Skin of body (tissue), 2 donors: Measurements from ENCODE around the gene CGB8. TPM values are rescaled to one million over a fixed set of nuclear protein-coding genes. Genes with fewer than 3 reads are reported as not detected.
"Not testable (repeated sequence)": the region's sequence is repeated elsewhere in the genome, so short reads cannot be mapped to it uniquely, and the experiment has no call there.

Experiments
- DNase-seq: peaks from one replicate; lab custom pipeline; 2025; lab: John Stamatoyannopoulos, UW
- total RNA-seq: library from RNA; depleted of rRNA; stranded (reverse); fragments of >200 nt; gene quantifications from one replicate; pipeline ENCODE4 v1.2.3, GENCODE V29; 2014

The CGB8 gene
- not detected for total RNA-seq

DNA sequence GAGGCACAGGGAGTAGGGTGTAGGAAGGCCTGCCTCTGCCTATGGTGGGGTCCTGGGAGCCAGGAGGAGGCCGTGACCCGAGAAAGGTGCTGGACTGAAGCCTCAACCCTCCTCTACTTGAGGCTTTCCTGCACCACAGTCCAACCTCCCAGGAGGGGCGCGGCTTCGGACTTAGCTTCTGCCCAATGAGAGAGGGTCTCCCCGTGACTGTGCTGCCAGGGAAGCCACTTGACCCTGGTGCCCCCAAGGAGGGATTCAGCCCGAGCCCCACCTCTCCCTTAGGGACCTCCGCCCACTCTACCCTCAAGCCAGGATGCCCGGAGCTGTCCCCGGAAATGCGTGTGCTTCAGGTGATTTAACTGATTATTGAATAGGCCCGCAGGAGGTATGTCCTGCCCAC, at the start of gene CGB8:
TSS of gene CGB8 (minus strand) at position 101 of the 400 bp plus-strand sequence. CDS start 372 bp downstream, outside the sequence.
- not testable (repeated sequence) for DNase-seq

DNA sequence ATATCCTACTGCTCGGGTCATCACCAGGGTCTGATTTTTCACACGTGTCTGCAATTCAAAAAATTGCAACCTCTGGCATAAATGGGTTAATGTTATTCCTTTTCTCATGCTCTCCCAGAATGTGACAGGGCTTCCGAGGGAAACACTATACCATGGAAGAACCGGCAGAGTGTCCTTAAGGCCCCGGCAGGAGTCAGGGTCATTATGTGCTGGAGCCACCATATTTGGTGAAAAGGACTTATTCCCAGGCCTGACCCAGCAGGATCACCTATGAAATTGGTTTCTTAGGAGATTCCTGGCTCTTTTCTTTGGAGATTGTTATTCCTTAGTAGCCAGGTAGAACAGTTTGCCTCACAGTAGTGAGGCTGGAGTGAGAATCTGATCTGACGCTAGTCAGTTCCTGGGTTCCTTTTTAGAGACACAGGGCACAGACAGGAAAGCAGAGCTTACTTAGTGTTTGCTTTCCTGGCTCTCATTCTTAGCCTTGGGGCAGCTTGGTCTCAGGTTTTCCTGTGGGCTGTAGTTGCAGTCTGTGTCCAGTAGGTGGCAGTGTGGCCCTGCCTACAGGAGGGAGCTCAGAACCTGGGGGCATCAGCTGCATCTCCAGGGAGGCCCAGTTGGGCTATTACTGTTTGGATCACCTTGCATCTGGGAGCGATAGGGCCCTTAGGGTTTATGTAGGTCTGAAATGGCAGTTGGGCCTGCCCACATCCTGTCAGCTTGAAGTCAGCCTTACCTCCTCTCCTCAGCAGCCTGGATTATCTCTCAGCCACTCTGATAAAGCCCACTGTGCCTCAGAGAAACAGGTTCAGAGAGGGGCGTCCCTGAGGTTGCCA, 48.8 kb upstream of the CGB8 start:
- DNase-seq, result peak; percentile 36

- no peak for DNase-seq
Observed at GRCh38 chr19:49094505-49095482, 45.9 kb upstream of the CGB8 start.

- DNase-seq, result no peak
Observed at GRCh38 chr19:49092686-49093085, 43.8 kb upstream of the CGB8 start.

- DNase-seq, result no peak
Observed at GRCh38 chr19:49091391-49092038, 42.6 kb upstream of the CGB8 start.

GRCh38 chr19:49086296-49086695, 37.4 kb upstream of the CGB8 start:
- no peak for DNase-seq

- DNase-seq, result no peak
Observed at GRCh38 chr19:49085868-49086232, 36.9 kb upstream of the CGB8 start.

DNA sequence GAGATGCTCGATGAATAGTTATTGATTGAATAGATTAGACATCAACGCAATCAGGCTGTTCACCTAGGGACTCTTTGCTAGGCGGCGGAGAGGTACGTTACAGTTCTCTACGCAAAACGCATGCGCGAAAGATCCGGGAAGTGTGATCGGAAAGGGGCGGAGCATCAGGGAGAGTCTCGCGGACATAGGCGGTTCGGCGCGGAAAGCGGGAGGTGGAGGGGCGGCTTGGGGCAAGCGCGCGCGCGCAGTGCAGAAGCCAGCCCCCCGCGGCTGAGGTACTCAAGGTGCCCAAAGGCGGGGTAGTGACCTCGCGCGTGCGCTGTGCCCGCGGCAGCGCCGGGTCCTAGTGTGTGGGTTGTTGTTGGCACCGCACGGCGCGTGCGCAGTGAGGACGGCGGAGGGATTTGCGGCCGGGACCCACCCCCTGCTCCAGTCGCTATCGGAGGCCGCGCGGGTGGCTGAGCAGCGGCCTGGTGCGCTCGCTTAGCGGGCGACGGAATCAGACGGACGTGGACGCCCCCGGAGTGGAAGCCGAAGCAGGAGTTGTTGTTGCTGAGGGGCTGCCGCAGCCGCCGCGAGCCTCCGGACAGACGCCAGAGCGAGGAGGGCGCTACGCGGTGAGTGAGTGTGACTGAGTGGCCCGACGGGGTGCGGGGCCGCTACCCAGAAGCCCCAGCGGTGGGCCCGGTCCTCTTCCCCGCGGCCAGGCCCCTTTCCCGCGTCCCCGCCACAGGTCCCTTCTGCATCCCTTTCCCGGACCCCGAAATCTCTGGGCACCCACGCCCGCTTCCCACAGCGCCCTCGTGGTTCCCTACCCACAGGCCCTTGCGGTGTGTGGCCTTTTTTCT, 36.3 kb upstream of the CGB8 start, which contains the start of gene SNRNP70:
TSS of gene SNRNP70 (plus strand) at position 432 of the 848 bp plus-strand sequence. CDS start 964 bp downstream, outside the sequence.
- DNase-seq, result peak; percentile 99

DNA sequence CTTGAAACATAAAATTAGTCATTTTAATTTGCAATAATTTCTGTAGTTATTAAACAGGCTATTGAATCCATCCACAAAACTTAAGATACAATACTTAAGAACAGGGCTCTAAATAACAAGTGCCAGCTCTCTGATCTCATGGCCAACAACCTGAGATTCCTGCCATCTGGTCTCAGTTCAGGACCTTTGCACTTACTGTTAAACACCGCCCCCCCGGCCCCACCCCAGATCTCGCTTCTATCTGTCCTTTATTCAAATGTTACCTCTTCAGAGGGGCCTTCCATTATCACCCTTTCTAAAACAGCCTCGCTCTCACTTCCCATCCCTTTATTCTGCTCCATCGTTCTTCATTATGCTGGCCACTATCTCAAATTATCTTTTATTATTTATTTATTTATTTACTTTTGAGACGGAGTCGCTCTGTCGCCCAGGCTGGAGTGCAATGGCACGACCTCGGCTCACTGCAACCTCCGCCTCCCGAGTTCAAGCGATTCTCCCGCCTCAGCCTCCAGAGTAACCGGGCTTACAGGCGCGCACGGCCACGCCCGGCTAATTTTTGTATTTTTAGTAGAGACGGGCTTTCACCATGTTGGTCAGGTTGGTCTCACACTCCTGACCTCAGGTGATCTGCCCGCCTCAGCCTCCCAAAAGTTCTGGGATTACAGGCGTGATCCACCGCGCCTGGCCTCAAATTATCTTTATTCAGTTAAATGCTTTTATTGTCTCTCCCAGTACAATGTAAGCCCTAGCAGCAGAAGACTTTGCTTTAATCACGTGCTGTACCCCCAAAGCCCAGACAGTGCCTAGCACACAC, 35.5 kb upstream of the CGB8 start:
- no peak for DNase-seq

GRCh38 chr19:49081273-49081672, 32.4 kb upstream of the CGB8 start:
- DNase-seq, result no peak

GRCh38 chr19:49080392-49080791, 31.5 kb upstream of the CGB8 start:
- no peak for DNase-seq

GRCh38 chr19:49074869-49075268, 26.0 kb upstream of the CGB8 start:
- not testable (repeated sequence) for DNase-seq

GRCh38 chr19:49073514-49074378, 24.8 kb upstream of the CGB8 start:
- DNase-seq, result no peak

DNA sequence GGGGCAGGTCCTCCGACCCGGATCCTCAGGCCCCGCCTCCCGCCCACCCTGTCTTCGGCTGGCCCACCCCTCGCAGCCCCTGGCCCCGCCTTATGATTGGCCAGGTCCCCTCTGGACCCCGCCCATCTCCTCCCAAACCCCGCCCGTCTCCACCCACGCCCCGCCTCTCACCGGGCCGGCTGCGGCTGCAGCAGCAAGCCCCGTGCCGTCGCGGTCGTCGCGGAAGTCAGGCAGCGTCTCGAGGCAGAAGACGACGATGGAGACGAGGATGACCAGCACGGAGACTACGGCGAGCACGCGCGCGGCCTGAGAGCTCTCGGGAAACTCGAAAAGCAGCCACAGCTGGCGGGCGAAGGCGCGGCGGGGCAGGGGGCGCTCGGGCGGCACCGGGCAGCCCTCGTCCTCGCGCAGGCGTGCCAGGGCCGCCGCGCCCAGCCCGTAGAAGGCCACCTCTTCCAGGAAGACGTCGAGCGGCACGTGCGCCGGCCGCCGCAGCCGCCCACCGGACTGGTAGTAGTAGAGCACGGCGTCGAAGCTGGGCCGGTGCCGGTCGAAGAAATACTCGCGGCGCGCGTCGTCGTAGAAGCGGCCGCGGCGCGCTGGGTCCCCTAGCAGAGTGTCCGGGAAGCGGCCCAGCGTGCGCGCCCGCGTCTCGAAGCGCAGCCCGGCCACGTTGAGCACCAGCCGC, 23.1 kb upstream of the CGB8 start:
- no peak for DNase-seq

- DNase-seq, result no peak
Observed at GRCh38 chr19:49070416-49070815, 21.5 kb upstream of the CGB8 start.

DNA sequence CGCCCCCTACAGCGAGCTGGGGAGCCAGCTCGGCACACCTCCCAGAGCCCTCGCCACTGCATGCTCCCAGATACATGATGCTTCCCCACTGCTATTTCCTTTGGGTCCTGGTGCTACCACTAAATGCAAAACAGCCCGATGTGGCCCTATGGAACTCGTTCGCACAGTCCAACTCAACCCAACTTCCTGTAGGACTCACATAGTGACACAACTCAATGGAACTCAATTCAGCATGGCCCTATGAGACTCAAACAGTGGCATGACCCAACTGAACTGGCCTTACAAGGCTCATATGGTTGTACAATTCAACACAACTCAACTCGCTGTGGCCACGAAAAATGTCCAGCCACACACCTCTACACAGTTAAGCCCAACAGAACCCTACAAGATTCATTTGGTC, 20.1 kb upstream of the CGB8 start:
- no peak for DNase-seq

GRCh38 chr19:49067554-49067953, 18.6 kb upstream of the CGB8 start:
- no peak for DNase-seq

DNA sequence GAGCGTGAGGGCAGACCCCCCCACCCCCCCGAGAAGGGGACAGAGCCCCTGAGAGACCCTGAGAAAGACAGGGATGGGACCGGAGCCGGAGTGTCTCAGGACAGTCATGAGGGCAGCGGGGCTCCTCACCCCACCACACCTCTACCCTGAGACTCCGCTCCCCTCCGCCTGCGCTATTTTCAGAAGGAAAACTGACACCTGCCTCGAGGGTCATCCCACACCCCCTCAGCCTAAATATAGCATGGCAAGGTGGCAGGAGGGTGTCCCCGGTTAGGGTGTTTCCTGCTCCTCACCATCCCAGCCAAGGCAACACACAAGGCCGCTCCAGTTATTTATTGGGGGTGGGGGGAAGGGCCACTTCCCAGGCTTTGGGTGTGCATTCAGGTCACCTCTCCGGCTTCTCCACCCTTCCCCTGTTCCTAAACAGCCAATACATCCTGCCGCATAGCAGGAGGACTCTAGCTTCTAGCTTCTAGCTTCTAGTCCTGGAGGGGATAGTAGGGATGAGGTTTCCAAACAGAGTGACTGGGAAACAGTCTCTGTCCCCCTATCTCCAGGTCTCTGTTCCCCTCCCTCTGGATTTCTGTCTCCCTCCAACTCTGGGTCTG, 17.1 kb upstream of the CGB8 start:
- DNase-seq, result no peak
